HG03045 (cell line): ENCODE measurements around the gene SCARB1.

ENCODE experiments used
- ATAC-seq: cut with Tn5 transposase; IDR thresholded peaks from one replicate; pipeline ENCODE4 v1.9.1; 2021; ENCODE audit warnings: mild to moderate bottlenecking, moderate library complexity; ENCODE audit not compliant: unreplicated experiment

SCARB1 gene

GRCh38 chr12:124762791-124763593, 100.7 kb downstream of the SCARB1 start:
- no peak for ATAC-seq

- no peak for ATAC-seq
These were observed 101.3 kb downstream of the SCARB1 start for GRCh38 chr12:124762384-124762783.

- no peak for ATAC-seq
These were observed 101.8 kb downstream of the SCARB1 start for GRCh38 chr12:124761871-124762270.

GRCh38 chr12:124761056-124761455, 102.6 kb downstream of the SCARB1 start:
- ATAC-seq: no peak

- ATAC-seq: no peak
These were observed 103.1 kb downstream of the SCARB1 start for GRCh38 chr12:124760560-124760959.

- ATAC-seq: no peak
These were observed 103.7 kb downstream of the SCARB1 start for GRCh38 chr12:124759841-124760503.

GRCh38 chr12:124758266-124759220, 105.1 kb downstream of the SCARB1 start:
- no peak for ATAC-seq

- no peak for ATAC-seq
These were observed 106.3 kb downstream of the SCARB1 start for GRCh38 chr12:124757329-124757728.

GRCh38 chr12:124756760-124757159, 106.9 kb downstream of the SCARB1 start:
- no peak for ATAC-seq

GRCh38 chr12:124756166-124756565, 107.5 kb downstream of the SCARB1 start:
- no peak for ATAC-seq

GRCh38 chr12:124755801-124756148, 107.9 kb downstream of the SCARB1 start:
- no peak for ATAC-seq

- ATAC-seq: no peak
These were observed 108.5 kb downstream of the SCARB1 start for GRCh38 chr12:124754949-124755800.

GRCh38 chr12:124754491-124754890, 109.2 kb downstream of the SCARB1 start:
- no peak for ATAC-seq

- no peak for ATAC-seq
These were observed 109.7 kb downstream of the SCARB1 start for GRCh38 chr12:124753993-124754392.

GRCh38 chr12:124753228-124753591, 110.5 kb downstream of the SCARB1 start:
- ATAC-seq: no peak

- ATAC-seq: no peak
These were observed 111.0 kb downstream of the SCARB1 start for GRCh38 chr12:124752437-124753227.

- ATAC-seq: no peak
These were observed 111.9 kb downstream of the SCARB1 start for GRCh38 chr12:124751654-124752355.

GRCh38 chr12:124750787-124751471, 112.7 kb downstream of the SCARB1 start:
- no peak for ATAC-seq
